ENCODE measurements around the gene ATP9A. TPM values are rescaled to one million over a fixed set of nuclear protein-coding genes. Genes with fewer than 3 reads are reported as not detected.

Gene ATP9A
- polyA plus RNA-seq, 3 donors, result 0.04 TPM; not detected in 2

DNA sequence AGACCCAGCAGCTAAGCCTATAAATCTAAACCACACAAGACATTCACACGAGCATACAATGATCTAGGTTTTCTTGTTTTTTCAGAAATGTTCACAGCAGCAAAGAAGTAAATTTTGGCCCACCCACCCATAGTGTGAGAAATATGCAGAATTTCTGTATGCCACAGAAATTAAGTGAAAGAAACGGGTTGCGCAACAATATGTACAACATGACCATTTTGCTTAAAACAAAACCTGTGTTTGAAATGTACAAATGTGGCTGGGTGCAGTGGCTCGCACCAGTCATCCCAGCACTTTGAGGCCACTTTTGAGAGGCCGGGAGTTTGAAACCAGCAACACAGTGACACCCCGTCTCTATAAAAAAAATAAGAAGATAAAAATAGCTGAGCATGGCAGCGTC lies 24.8 kb upstream of the ATP9A start:
- 72% methylated on average over 3 of the region's 7 CpGs for WGBS (ENCODE audit: insufficient coverage)
- Mint-ChIP-seq H3K4me3 (no peak overlapping the region), H3K27ac (no peak overlapping the region), H3K27me3 (ENCODE audit: low read depth in 3 of 3) (peaks cover 2 to 4% (median 2%) of the 10 kb centered on the region in 3 donors), H3K9me3 (peaks cover 0 to 4% (median 0%) of the 10 kb centered on the region in 7 donors), H3K36me3 (no peaks in the 10 kb centered on the region), H3K4me1 (peaks cover 4% of the 10 kb centered on the region)
- H3K4me3 ChIP-seq (replicated peaks in 1 of 3; ENCODE audit: low read depth in 2 of 3, low read length in 3 of 3), result no peak overlapping the region
- no peak overlapping the region for H2AFZ ChIP-seq (ENCODE audit: insufficient read depth, low read depth, low read length, poor library complexity, severe bottlenecking)
- H3K4me2 ChIP-seq (replicated peaks; ENCODE audit: extremely low read depth, low read length, poor library complexity, severe bottlenecking), result no peak overlapping the region
- no peaks in the 10 kb centered on the region for H4K20me1 ChIP-seq (ENCODE audit: insufficient read depth, low read length)
- no peaks in the 10 kb centered on the region for H3K27me3 ChIP-seq (ENCODE audit: control insufficient read depth in 2 of 2, insufficient read depth in 2 of 2, low read length in 2 of 2)
- H3K4me1 ChIP-seq (ENCODE audit: control insufficient read depth in 1 of 2, insufficient read depth in 2 of 2, low read length in 2 of 2), result no peaks in the 10 kb centered on the region
- H3K36me3 ChIP-seq (replicated peaks in 1 of 2; ENCODE audit: control insufficient read depth in 1 of 2, insufficient read depth in 2 of 2, low read length in 2 of 2), result no peaks in the 10 kb centered on the region
- no peak overlapping the region for H3K9ac ChIP-seq (ENCODE audit: insufficient read depth, low read length, poor library complexity, severe bottlenecking)
- intact Hi-C loops (cut with micrococcal nuclease), result no loop called here
- no peaks in the 10 kb centered on the region for H3K9me3 ChIP-seq (replicated peaks in 1 of 2; ENCODE audit: control insufficient read depth in 1 of 2, insufficient read depth in 1 of 2, low read length in 2 of 2)
- no peak for DNase-seq
- TF ChIP-seq, protein P1, sequence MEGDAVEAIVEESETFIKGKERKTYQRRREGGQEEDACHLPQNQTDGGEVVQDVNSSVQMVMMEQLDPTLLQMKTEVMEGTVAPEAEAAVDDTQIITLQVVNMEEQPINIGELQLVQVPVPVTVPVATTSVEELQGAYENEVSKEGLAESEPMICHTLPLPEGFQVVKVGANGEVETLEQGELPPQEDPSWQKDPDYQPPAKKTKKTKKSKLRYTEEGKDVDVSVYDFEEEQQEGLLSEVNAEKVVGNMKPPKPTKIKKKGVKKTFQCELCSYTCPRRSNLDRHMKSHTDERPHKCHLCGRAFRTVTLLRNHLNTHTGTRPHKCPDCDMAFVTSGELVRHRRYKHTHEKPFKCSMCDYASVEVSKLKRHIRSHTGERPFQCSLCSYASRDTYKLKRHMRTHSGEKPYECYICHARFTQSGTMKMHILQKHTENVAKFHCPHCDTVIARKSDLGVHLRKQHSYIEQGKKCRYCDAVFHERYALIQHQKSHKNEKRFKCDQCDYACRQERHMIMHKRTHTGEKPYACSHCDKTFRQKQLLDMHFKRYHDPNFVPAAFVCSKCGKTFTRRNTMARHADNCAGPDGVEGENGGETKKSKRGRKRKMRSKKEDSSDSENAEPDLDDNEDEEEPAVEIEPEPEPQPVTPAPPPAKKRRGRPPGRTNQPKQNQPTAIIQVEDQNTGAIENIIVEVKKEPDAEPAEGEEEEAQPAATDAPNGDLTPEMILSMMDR (IDR thresholded peaks at IDR 0.05), result no peak
- H3K27ac ChIP-seq (ENCODE audit: low read depth in 1 of 2, low read length in 2 of 2), result no peak overlapping the region
- H3K79me2 ChIP-seq (ENCODE audit: insufficient read depth, low read length), result no peaks in the 10 kb centered on the region

DNA sequence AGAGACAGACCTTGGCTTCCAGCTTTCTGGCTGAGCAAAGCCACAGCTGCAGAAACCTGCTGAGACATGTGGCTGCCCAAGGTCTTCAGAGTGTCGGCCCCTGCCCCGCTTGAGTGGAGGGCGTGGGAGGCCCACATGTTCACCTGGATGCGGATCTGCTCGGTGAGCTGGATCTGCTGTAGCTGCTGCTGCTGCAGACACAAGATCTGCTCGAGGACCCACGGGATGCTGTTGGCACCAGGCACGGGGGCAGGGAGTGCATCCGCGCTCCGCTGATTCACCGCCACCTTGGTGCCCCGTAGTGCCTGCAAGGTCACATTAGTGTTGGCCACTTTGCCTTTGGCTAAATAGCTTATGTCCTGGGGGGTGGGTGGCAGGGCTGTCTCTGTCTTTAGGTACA lies 23.4 kb upstream of the ATP9A start:
- intact Hi-C loops (cut with micrococcal nuclease), result no loop called here
- Histone ChIP-seq H2AFZ (ENCODE audit: insufficient read depth, low read depth, low read length, poor library complexity, severe bottlenecking) (no peak overlapping the region), H3K27me3 (ENCODE audit: control insufficient read depth in 2 of 2, insufficient read depth in 2 of 2, low read length in 2 of 2) (no peaks in the 10 kb centered on the region), H3K4me1 (ENCODE audit: control insufficient read depth in 1 of 2, insufficient read depth in 2 of 2, low read length in 2 of 2) (no peaks in the 10 kb centered on the region), H3K9ac (ENCODE audit: insufficient read depth, low read length, poor library complexity, severe bottlenecking) (no peak overlapping the region), H4K20me1 (ENCODE audit: insufficient read depth, low read length) (no peaks in the 10 kb centered on the region), H3K9me3 (replicated peaks in 1 of 2; ENCODE audit: control insufficient read depth in 1 of 2, insufficient read depth in 1 of 2, low read length in 2 of 2) (no peaks in the 10 kb centered on the region), H3K4me3 (replicated peaks in 1 of 3; ENCODE audit: low read depth in 2 of 3, low read length in 3 of 3) (no peak overlapping the region), H3K36me3 (replicated peaks in 1 of 2; ENCODE audit: control insufficient read depth in 1 of 2, insufficient read depth in 2 of 2, low read length in 2 of 2) (no peaks in the 10 kb centered on the region), H3K4me2 (replicated peaks; ENCODE audit: extremely low read depth, low read length, poor library complexity, severe bottlenecking) (no peak overlapping the region), H3K79me2 (ENCODE audit: insufficient read depth, low read length) (no peaks in the 10 kb centered on the region), H3K27ac (ENCODE audit: low read depth in 1 of 2, low read length in 2 of 2) (no peak overlapping the region)
- TF ChIP-seq, protein P1 (IDR thresholded peaks at IDR 0.05), result no peak
- no peak overlapping the region for H3K4me3 Mint-ChIP-seq
- 95% methylated on average over 11 of the region's 13 CpGs for WGBS (ENCODE audit: insufficient coverage)
- no peak for DNase-seq
- peaks cover 2 to 4% (median 2%) of the 10 kb centered on the region in 3 donors for H3K27me3 Mint-ChIP-seq (ENCODE audit: low read depth in 3 of 3)
- H3K36me3 Mint-ChIP-seq, result no peaks in the 10 kb centered on the region
- H3K4me1 Mint-ChIP-seq, result peaks cover 4% of the 10 kb centered on the region
- H3K27ac Mint-ChIP-seq, result no peak overlapping the region
- H3K9me3 Mint-ChIP-seq, result peaks cover 0 to 4% (median 0%) of the 10 kb centered on the region in 7 donors
